ENCODE results near the gene DYRK1B.

DNA sequence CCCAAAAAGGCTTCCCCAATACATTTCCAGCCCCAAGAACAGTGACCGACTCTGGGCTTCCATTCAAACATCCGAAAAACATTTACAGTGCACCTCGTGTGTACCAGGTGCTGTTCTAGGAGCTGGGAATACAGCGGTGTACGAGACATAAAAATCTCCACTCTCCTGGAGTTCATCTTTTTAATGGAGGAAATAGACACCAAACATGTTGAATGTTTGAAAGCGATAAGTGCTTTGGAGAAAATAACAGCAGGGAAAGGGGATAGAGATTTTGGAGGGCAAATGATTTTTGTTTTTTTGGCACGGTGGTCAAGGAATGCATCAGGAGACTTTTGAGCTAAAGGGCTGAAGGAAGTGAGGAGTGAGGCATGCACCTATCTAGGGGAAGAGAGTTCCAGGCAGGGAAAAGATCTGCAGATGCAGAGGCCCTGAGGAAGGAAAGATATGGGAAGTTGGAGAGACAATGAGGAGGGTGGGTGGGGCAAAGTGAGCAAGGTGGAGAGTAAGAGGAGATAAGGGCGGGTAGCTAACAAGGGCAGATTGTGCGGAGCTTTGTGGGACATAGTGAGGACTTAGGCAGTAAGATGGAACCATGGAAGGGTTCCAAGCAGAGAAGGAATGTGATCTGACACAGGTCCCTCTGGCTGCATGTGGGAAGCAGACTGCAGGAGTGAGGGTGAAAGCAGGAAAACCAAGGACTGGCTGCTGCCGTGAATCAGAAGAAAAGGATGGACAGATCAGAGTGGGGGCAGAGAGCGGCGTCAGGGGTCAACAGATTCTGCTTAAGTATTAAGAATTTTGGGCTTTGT lies 12.9 kb upstream of the DYRK1B start:
- TF ChIP-seq POLR2A (IDR thresholded peaks at IDR 0.05), result no peak
- TF ChIP-seq, protein P1, sequence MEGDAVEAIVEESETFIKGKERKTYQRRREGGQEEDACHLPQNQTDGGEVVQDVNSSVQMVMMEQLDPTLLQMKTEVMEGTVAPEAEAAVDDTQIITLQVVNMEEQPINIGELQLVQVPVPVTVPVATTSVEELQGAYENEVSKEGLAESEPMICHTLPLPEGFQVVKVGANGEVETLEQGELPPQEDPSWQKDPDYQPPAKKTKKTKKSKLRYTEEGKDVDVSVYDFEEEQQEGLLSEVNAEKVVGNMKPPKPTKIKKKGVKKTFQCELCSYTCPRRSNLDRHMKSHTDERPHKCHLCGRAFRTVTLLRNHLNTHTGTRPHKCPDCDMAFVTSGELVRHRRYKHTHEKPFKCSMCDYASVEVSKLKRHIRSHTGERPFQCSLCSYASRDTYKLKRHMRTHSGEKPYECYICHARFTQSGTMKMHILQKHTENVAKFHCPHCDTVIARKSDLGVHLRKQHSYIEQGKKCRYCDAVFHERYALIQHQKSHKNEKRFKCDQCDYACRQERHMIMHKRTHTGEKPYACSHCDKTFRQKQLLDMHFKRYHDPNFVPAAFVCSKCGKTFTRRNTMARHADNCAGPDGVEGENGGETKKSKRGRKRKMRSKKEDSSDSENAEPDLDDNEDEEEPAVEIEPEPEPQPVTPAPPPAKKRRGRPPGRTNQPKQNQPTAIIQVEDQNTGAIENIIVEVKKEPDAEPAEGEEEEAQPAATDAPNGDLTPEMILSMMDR (IDR thresholded peaks at IDR 0.05), result no peak

All from adrenal gland (tissue), 5 donors.